Occipital lobe (tissue), 2 donors: ENCODE results near the gene MYOD1. TPM values are rescaled to one million over a fixed set of nuclear protein-coding genes. Genes with fewer than 3 reads are reported as not detected.
A peak's percentile ranks its signal among the peaks of the same experiment; 100 is the strongest.

ENCODE experiments used
- DNase-seq: peaks from one replicate; lab custom pipeline; 2025; lab: John Stamatoyannopoulos, UW
- total RNA-seq: library from RNA; depleted of rRNA; stranded (reverse); fragments of >200 nt; gene quantifications from one replicate; pipeline ENCODE4 v1.2.3, GENCODE V29; 2014

Gene MYOD1
- total RNA-seq, 1 donor from 2014 or later, result not detected

- DNase-seq, result no peak
These were observed 16.5 kb upstream of the MYOD1 start for GRCh38 chr11:17702876-17703275.

- no peak for DNase-seq
These were observed 15.4 kb upstream of the MYOD1 start for GRCh38 chr11:17703951-17704350.

GRCh38 chr11:17707830-17708229 lies 11.5 kb upstream of the MYOD1 start:
- DNase-seq, result no peak

GRCh38 chr11:17711836-17712235 lies 7.5 kb upstream of the MYOD1 start:
- no peak for DNase-seq

GRCh38 chr11:17713851-17714250 lies 5.5 kb upstream of the MYOD1 start:
- DNase-seq, result no peak

- no peak for DNase-seq
These were observed 5.0 kb upstream of the MYOD1 start for GRCh38 chr11:17714356-17714854.

- DNase-seq, result no peak
These were observed 4.5 kb upstream of the MYOD1 start for GRCh38 chr11:17714870-17715269.

- DNase-seq, result no peak
These were observed 2.6 kb upstream of the MYOD1 start for GRCh38 chr11:17716807-17717206.

GRCh38 chr11:17718015-17718414 lies 1.4 kb upstream of the MYOD1 start:
- no peak for DNase-seq

- no peak for DNase-seq
These were observed 835 bp upstream of the MYOD1 start for GRCh38 chr11:17718510-17718962.

- no peak for DNase-seq
These were observed 796 bp downstream of the MYOD1 start for GRCh38 chr11:17719938-17720795.

- DNase-seq, result no peak
These were observed 1.4 kb downstream of the MYOD1 start for GRCh38 chr11:17720796-17721171.

GRCh38 chr11:17721242-17721999 lies 2.0 kb downstream of the MYOD1 start:
- DNase-seq, result no peak

- peak; percentile 16 for DNase-seq
These were observed 2.8 kb downstream of the MYOD1 start for GRCh38 chr11:17722000-17722643.

- DNase-seq, result no peak
These were observed 4.9 kb downstream of the MYOD1 start for GRCh38 chr11:17724020-17724908.

GRCh38 chr11:17725174-17725573 lies 5.8 kb downstream of the MYOD1 start:
- DNase-seq, result no peak

- DNase-seq, result no peak
These were observed 10.8 kb downstream of the MYOD1 start for GRCh38 chr11:17730137-17730536.

GRCh38 chr11:17730608-17731462 lies 11.5 kb downstream of the MYOD1 start:
- peak; percentile 85 for DNase-seq

- no peak for DNase-seq
These were observed 13.9 kb downstream of the MYOD1 start for GRCh38 chr11:17733261-17733660.

- DNase-seq, result peak; percentile 34
These were observed 15.1 kb downstream of the MYOD1 start, which contains the start of gene KCNC1 for GRCh38 chr11:17734418-17734911. KCNC1 (plus strand) TSS chr11:17734781; CDS start chr11:17736003, 1,222 bp downstream.
